Liver (tissue), 9 donors: Measurements from ENCODE around the gene KCNN1. TPM values are rescaled to one million over a fixed set of nuclear protein-coding genes. Genes with fewer than 3 reads are reported as not detected.
"Not testable (repeated sequence)": the region's sequence is repeated elsewhere in the genome, so short reads cannot be mapped to it uniquely, and the experiment has no call there.

Experiments
- DNase-seq: peaks from one replicate; pipeline ENCODE4 v3.0.0-alpha.2; 2017; ENCODE audit warnings: low spot score
- H3K27ac ChIP-seq, 2 donors: one replicate each; pipeline ENCODE4 v1.7.0; 2013; ENCODE audit warnings: inconsistent platforms in 2 of 2, low read length in 2 of 2, control low read depth in 1 of 2, low read depth in 1 of 2, mild to moderate bottlenecking in 1 of 2
- H3K27me3 ChIP-seq, 4 donors: one replicate each; pipeline versions ENCODE4 v1.6.1 to v1.7.0; 2013; ENCODE audit warnings: low read length in 3 of 4, inconsistent platforms in 1 of 4, mild to moderate bottlenecking in 1 of 4, moderate library complexity in 1 of 4; ENCODE audit not compliant: control insufficient read depth in 4 of 4, insufficient read depth in 4 of 4
- H3K36me3 ChIP-seq, 4 donors: one replicate each; pipeline versions ENCODE4 v1.6.1 to v1.7.0; 2013; ENCODE audit warnings: low read length in 3 of 4, mild to moderate bottlenecking in 3 of 4, low read depth in 1 of 4, moderate library complexity in 1 of 4; ENCODE audit not compliant: control insufficient read depth in 4 of 4, insufficient read depth in 3 of 4
- H3K4me1 ChIP-seq, 4 donors: one replicate each; pipeline versions ENCODE4 v1.6.1 to v1.7.0; 2013; ENCODE audit warnings: low read length in 3 of 4, mild to moderate bottlenecking in 3 of 4, moderate library complexity in 1 of 4; ENCODE audit not compliant: control insufficient read depth in 4 of 4, insufficient read depth in 4 of 4
- H3K4me3 ChIP-seq, 3 donors: one replicate each; pipeline versions ENCODE4 v1.6.1 to v1.7.0; 2013; ENCODE audit warnings: low read length in 3 of 3, control low read depth in 1 of 3, low read depth in 1 of 3, mild to moderate bottlenecking in 1 of 3
- H3K9ac ChIP-seq, 2 donors: one replicate each; pipeline ENCODE4 v1.7.0; 2013; ENCODE audit warnings: low read length in 2 of 2, mild to moderate bottlenecking in 2 of 2, moderate library complexity in 2 of 2, control low read depth in 1 of 2, low read depth in 1 of 2
- H3K9me3 ChIP-seq, 4 donors: one replicate each; pipeline versions ENCODE4 v1.6.1 to v1.7.0; 2013; ENCODE audit warnings: low read length in 3 of 4; ENCODE audit not compliant: control insufficient read depth in 4 of 4
- EGR1 ChIP-seq, 2 donors: IDR thresholded peaks; 2 replicates each; pipeline ENCODE4 v1.6.1; 2016 to 2018; ENCODE audit warnings: antibody characterized with exemption in 2 of 2, low read depth in 2 of 2
- FOXA1 ChIP-seq: IDR thresholded peaks from 2 replicates; pipeline ENCODE4 v1.6.1; 2016; ENCODE audit warnings: antibody characterized with exemption
- FOXA2 ChIP-seq: IDR thresholded peaks from 2 replicates; pipeline ENCODE4 v1.6.1; 2016; ENCODE audit warnings: antibody characterized with exemption
- HNF4A ChIP-seq, 2 donors: conservative IDR thresholded peaks; 2 replicates each; pipeline ENCODE4 v1.6.1; 2016; ENCODE audit warnings: antibody characterized with exemption in 2 of 2, mild to moderate bottlenecking in 2 of 2
- HNF4G ChIP-seq: IDR thresholded peaks from 2 replicates; pipeline ENCODE4 v1.6.1; 2016; ENCODE audit warnings: antibody characterized with exemption
- RAD21 ChIP-seq, 2 donors: IDR thresholded peaks; 2 replicates each; pipeline ENCODE4 v1.6.1; 2016; ENCODE audit warnings: antibody characterized with exemption in 2 of 2, mild to moderate bottlenecking in 2 of 2
- RXRA ChIP-seq, 2 donors: IDR thresholded peaks; 2 replicates each; pipeline ENCODE4 v1.6.1; 2017 to 2018; ENCODE audit warnings: antibody characterized with exemption in 2 of 2, mild to moderate bottlenecking in 1 of 2
- TAF1 ChIP-seq: conservative IDR thresholded peaks from 2 replicates; pipeline ENCODE4 v1.6.1; 2016; ENCODE audit warnings: antibody characterized with exemption, mild to moderate bottlenecking
- WGBS: extraction: QIAGEN DNeasy Blood & Tissue Kit; methylation state at CpG from one replicate; pipeline ENCODE4 v1.1.7; 2013; 5-methylcytosine and 5-hydroxymethylcytosine counted together
- polyA plus RNA-seq, 2 donors: library from polyadenylated mRNA; stranded (reverse) in 1 of 2; unstranded in 1 of 2; fragments of 200-250 nt in 1 of 2; fragments of >200 nt in 1 of 2; fragmentation: Nextera tagmentation in 1 of 2; extraction: Ambion mirVana in 1 of 2; gene quantifications; one replicate each; pipeline versions ENCODE4 v1.2.1 to v1.2.3, GENCODE V29; 2013 to 2015
- total RNA-seq, 2 donors: library from RNA; depleted of rRNA; stranded (reverse); fragments of >200 nt; gene quantifications; one replicate each; pipeline ENCODE4 v1.2.3, GENCODE V29; 2014
- TF ChIP-seq, protein P1 (sequence below): IDR thresholded peaks from 2 replicates; pipeline ENCODE4 v1.6.1; 2016; ENCODE audit warnings: antibody characterized with exemption
- TF ChIP-seq, protein P2 (sequence below): IDR thresholded peaks from 2 replicates; pipeline ENCODE4 v1.6.1; 2016; ENCODE audit warnings: antibody characterized with exemption
- TF ChIP-seq, protein P3 (sequence below): IDR thresholded peaks from 2 replicates; pipeline ENCODE4 v1.6.1; 2016; ENCODE audit warnings: antibody characterized with exemption
- TF ChIP-seq, protein P4 (sequence below): fragments of 150-350 bp; IDR thresholded peaks from 2 replicates; pipeline ENCODE4 v1.5.1; 2017; ENCODE audit warnings: improper control_type of control experiment, low read depth, low read length; ENCODE audit not compliant: missing input control
- donor health status: healthy.
- donor health status: healthy.
- donor health status: healthy.
- donor health status: healthy.
- donor health status: healthy.

Gene KCNN1
- total and polyA plus RNA-seq, 4 donors = 0.05 to 0.08 (median 0.05) TPM; not detected in 1

DNA sequence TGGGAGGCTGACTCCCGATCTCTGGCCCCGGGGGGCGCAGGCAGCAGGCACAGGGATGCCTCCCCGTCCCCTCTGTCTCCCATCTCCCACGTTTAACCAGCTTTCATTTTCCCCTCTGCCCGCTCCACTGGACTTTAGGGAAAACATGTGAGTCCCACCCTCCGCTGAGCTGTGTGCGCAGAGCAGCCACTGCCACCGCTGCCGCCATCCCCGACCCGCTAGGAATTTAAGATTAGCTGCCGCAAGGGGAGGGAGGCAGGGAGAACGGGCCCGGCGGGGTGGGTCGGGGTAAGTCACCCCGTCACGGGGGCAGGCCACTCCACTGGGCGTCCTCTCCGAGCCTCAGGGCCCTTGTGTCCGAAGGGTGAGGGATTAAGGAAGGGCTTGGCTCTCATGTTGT, 15.5 kb downstream of the KCNN1 start (continued):
- TF ChIP-seq, protein P1, sequence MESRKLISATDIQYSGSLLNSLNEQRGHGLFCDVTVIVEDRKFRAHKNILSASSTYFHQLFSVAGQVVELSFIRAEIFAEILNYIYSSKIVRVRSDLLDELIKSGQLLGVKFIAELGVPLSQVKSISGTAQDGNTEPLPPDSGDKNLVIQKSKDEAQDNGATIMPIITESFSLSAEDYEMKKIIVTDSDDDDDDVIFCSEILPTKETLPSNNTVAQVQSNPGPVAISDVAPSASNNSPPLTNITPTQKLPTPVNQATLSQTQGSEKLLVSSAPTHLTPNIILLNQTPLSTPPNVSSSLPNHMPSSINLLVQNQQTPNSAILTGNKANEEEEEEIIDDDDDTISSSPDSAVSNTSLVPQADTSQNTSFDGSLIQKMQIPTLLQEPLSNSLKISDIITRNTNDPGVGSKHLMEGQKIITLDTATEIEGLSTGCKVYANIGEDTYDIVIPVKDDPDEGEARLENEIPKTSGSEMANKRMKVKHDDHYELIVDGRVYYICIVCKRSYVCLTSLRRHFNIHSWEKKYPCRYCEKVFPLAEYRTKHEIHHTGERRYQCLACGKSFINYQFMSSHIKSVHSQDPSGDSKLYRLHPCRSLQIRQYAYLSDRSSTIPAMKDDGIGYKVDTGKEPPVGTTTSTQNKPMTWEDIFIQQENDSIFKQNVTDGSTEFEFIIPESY = no peak
- TF ChIP-seq HNF4A (conservative IDR thresholded peaks at IDR 0.05) (no peak), EGR1 (IDR thresholded peaks at IDR 0.05; ENCODE audit: low read depth in 2 of 2) (no peak), RAD21 (IDR thresholded peaks at IDR 0.05) (no peak), HNF4G (no peak)
- TF ChIP-seq, protein P2, sequence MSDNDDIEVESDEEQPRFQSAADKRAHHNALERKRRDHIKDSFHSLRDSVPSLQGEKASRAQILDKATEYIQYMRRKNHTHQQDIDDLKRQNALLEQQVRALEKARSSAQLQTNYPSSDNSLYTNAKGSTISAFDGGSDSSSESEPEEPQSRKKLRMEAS = no peak
- TF ChIP-seq, protein P3, sequence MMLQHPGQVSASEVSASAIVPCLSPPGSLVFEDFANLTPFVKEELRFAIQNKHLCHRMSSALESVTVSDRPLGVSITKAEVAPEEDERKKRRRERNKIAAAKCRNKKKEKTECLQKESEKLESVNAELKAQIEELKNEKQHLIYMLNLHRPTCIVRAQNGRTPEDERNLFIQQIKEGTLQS = no peak

DNA sequence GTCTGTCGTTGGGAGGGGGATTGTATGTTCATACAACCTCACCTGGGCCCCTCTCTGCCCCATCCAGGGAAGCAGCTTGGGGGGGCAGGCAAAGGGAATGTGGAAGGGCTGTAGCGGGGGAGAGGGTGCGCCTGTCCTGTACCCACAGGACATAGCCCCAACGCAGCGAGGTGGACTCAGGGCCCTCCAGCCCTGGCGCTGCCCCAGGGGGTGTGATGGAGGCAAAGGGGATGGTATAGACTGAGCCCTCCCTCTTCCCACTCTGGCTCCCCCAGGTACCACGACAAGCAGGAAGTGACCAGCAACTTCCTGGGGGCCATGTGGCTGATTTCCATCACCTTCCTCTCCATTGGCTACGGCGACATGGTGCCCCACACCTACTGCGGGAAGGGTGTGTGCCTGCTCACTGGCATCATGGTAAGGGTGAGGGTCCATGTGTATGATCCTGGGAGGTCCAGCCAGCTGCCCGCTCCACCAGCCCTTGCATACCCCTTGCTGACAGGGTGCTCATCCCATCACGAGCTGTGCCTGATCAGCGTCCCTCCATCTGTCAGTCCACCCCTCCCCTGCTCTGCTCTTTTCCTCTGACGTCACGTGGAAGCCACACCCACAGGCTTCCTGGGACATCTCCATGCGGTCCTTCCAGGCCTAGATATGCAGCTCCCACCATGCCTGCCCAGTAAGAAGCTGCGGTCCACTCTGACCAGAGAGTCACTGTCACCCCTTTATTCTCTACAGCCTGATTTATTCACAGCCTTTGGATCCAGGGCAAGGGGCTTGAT, 18.3 kb downstream of the KCNN1 start:
- Histone ChIP-seq H3K4me3 (no peak overlapping the region), H3K27ac (no peak overlapping the region), H3K36me3 (no peaks in the 10 kb centered on the region), H3K9ac (no peak overlapping the region), H3K9me3 (no peaks in the 10 kb centered on the region), H3K27me3 (no peaks in the 10 kb centered on the region), H3K4me1 (no peaks in the 10 kb centered on the region)
- TF ChIP-seq, protein P4, sequence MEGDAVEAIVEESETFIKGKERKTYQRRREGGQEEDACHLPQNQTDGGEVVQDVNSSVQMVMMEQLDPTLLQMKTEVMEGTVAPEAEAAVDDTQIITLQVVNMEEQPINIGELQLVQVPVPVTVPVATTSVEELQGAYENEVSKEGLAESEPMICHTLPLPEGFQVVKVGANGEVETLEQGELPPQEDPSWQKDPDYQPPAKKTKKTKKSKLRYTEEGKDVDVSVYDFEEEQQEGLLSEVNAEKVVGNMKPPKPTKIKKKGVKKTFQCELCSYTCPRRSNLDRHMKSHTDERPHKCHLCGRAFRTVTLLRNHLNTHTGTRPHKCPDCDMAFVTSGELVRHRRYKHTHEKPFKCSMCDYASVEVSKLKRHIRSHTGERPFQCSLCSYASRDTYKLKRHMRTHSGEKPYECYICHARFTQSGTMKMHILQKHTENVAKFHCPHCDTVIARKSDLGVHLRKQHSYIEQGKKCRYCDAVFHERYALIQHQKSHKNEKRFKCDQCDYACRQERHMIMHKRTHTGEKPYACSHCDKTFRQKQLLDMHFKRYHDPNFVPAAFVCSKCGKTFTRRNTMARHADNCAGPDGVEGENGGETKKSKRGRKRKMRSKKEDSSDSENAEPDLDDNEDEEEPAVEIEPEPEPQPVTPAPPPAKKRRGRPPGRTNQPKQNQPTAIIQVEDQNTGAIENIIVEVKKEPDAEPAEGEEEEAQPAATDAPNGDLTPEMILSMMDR = no peak
- TF ChIP-seq HNF4G = no peak
- TF ChIP-seq, protein P3 = no peak
- no peak for TF ChIP-seq FOXA1
- no peak for TF ChIP-seq FOXA2
- no peak for TF ChIP-seq TAF1
- TF ChIP-seq, protein P1 = no peak
- no peak for TF ChIP-seq RXRA (IDR thresholded peaks at IDR 0.05)
- no peak for DNase-seq
- 70% methylated on average over 17 of the region's 17 CpGs for WGBS

DNA sequence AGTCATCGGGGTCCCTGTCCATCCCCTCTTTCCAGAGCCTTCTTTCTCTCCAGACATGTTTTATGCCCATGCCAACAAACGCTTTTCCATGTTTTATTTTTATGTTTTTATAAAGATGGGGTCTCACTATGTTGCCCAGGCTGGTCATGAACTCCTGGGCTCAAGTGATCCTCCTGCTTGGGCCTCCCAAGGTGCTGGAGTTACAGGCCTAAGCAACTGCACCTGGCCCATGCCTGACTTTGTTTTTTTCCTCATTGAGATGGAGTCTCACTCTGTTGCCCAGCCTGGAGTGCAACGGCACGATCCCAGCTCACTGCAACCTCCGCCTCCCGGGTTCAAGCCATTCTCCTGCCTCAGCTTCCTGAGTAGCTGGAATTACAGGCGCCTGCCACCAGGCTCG, 19.7 kb downstream of the KCNN1 start:
- H3K27me3 ChIP-seq, DNase-seq, H3K4me3 ChIP-seq, H3K9me3 ChIP-seq, H3K9ac ChIP-seq, H3K27ac ChIP-seq, H3K4me1 ChIP-seq, H3K36me3 ChIP-seq: not testable (repeated sequence)
- 88% methylated on average over 8 of the region's 8 CpGs for WGBS
